ENCODE data around the gene MPZL3.

GRCh38 chr11:118227865-118228785 lies 24.0 kb downstream of the MPZL3 start:
- TF ChIP-seq EZH2 (IDR thresholded peaks at IDR 0.05; ENCODE audit: low read length), result no peak
- TF ChIP-seq, protein P1, sequence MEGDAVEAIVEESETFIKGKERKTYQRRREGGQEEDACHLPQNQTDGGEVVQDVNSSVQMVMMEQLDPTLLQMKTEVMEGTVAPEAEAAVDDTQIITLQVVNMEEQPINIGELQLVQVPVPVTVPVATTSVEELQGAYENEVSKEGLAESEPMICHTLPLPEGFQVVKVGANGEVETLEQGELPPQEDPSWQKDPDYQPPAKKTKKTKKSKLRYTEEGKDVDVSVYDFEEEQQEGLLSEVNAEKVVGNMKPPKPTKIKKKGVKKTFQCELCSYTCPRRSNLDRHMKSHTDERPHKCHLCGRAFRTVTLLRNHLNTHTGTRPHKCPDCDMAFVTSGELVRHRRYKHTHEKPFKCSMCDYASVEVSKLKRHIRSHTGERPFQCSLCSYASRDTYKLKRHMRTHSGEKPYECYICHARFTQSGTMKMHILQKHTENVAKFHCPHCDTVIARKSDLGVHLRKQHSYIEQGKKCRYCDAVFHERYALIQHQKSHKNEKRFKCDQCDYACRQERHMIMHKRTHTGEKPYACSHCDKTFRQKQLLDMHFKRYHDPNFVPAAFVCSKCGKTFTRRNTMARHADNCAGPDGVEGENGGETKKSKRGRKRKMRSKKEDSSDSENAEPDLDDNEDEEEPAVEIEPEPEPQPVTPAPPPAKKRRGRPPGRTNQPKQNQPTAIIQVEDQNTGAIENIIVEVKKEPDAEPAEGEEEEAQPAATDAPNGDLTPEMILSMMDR (optimal IDR thresholded peaks at IDR 0.05 in 1 of 3, IDR thresholded peaks at IDR 0.05 in 1 of 3, conservative IDR thresholded peaks at IDR 0.05 in 1 of 3; ENCODE audit: extremely low read depth in 1 of 3, insufficient read depth in 2 of 3, low read length in 3 of 3), result no peak

All from keratinocyte (primary cell).